ENCODE data around the gene GSTP1. TPM values are rescaled to one million over a fixed set of nuclear protein-coding genes. Genes with fewer than 3 reads are reported as not detected.

The GSTP1 gene
- total and polyA plus RNA-seq, 9 of the 15 experiments (the other 6 are each of a cell fraction or from before 2014, with no cell fraction given): 592 to 2,150 (median 1,204) TPM

GRCh38 chr11:67574938-67575337 lies 8.7 kb upstream of the GSTP1 start (continued):
- no peak for TF ChIP-seq ARID3B (CRISPR knock-in tag; IDR thresholded peaks at IDR 0.05; ENCODE audit: borderline replicate concordance)
- no peak for TF ChIP-seq ZBTB5 (IDR thresholded peaks at IDR 0.05)
- no peak for TF ChIP-seq NUFIP1 (IDR thresholded peaks at IDR 0.05; ENCODE audit: partially characterized antibody)
- no peak for TF ChIP-seq ZNF316 (IDR thresholded peaks at IDR 0.05)
- TF ChIP-seq MED1 (CRISPR knock-in tag; IDR thresholded peaks at IDR 0.05; ENCODE audit: borderline replicate concordance): no peak
- no peak for TF ChIP-seq HDGF (IDR thresholded peaks at IDR 0.05)
- no peak for TF ChIP-seq ARHGAP35 (IDR thresholded peaks at IDR 0.05; ENCODE audit: partially characterized antibody)
- no peak for TF ChIP-seq KDM1A (IDR thresholded peaks at IDR 0.05)
- TF ChIP-seq HNRNPL (IDR thresholded peaks at IDR 0.05; ENCODE audit: low read depth, low read length): no peak
- TF ChIP-seq BRF2 (IDR thresholded peaks at IDR 0.05; ENCODE audit: borderline replicate concordance, insufficient read depth, insufficient read length): no peak
